ENCODE results near the gene ROBO1.

Gene ROBO1

DNA sequence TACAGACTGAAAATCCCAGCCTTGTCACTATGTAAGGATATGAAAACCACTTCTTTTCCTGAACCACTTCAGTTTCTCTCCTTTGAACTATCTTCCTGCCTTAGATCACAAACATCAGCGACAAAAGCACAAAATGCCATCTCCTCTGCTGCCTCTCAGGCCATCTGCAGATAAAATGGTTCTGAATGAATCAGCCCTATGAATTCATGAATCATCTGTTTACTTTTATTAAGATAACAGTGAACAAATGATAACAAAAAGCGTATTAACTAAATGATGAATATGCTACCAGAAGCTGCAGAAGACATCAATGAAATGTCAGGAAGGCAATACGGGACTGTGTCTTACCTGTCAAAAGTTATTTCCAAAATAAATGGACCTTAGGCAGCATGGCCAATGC, 928.1 kb downstream of the ROBO1 start:
- DNase-seq (ENCODE audit: low read depth), result no peak

DNA sequence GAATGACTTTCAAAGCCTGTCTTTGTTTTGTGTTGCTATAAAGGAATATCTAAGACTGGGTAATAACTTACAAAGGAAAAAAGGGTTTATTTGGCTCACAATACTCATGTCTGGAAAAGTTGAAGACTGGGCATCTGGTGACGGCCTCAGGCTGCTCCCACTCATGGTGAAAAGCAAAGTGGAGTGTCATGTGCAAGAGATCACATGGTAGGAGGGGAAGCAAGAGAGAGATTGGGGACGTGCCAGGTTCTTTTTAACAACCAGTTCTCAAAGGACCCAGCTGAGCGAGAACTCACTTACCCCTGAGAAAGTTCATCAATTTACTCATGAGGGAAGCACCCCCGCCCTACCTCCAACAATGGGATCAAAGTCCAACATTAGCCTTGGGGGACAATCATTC, 929.4 kb downstream of the ROBO1 start:
- DNase-seq (ENCODE audit: low read depth), result no peak

- no peak for DNase-seq (ENCODE audit: low read depth)
Measured at GRCh38 chr3:78834910-78835309, 932.9 kb downstream of the ROBO1 start.

GRCh38 chr3:78832785-78833204, 935.0 kb downstream of the ROBO1 start:
- DNase-seq (ENCODE audit: low read depth), result no peak

DNA sequence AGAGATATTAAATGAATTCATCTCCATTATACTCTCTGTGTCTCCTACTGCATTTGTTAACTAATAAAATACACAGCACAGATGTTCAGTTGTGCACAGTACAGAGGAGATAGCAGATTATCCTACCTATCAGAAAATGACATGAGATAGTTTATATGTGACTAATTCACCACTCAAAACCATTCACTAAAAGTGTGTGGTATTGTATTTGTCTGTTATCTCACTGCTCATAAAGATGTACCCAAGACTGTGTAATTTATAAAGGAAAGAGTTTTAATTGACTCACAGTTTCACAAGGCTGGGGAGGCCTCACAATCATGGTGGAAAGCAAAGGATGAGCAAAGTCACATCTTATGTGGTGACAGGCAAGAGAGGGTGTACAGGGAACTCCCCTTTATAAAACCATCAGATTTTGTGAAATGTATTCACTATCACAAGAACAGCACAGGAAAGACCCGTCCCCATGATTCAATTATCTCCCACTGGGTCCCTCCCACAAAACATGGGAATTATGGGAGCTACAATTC, 936.3 kb downstream of the ROBO1 start:
- no peak for DNase-seq (ENCODE audit: low read depth)

DNA sequence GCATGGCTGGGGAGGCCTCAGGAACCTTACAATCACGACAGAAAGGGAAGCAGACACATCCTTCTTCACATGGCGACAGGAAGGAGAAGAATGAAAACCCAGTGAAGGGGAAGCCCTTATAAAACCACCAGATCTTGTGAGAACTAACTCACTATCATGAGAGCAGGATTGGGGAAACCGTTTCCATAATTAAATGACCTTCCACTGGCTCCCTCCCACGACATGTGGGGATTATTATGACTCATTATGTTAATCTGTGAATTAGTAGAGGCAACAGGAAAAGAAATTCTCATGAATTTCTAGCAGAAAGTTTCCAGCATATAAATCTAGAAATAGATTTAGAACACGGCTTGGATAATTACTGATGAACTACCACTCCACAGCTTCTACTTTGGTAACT, 937.3 kb downstream of the ROBO1 start:
- no peak for DNase-seq (ENCODE audit: low read depth)

- DNase-seq (ENCODE audit: low read depth), result no peak
Measured at GRCh38 chr3:78827618-78828017, 940.2 kb downstream of the ROBO1 start.

GRCh38 chr3:78825858-78826215, 942.0 kb downstream of the ROBO1 start:
- DNase-seq (ENCODE audit: low read depth), result no peak

DNA sequence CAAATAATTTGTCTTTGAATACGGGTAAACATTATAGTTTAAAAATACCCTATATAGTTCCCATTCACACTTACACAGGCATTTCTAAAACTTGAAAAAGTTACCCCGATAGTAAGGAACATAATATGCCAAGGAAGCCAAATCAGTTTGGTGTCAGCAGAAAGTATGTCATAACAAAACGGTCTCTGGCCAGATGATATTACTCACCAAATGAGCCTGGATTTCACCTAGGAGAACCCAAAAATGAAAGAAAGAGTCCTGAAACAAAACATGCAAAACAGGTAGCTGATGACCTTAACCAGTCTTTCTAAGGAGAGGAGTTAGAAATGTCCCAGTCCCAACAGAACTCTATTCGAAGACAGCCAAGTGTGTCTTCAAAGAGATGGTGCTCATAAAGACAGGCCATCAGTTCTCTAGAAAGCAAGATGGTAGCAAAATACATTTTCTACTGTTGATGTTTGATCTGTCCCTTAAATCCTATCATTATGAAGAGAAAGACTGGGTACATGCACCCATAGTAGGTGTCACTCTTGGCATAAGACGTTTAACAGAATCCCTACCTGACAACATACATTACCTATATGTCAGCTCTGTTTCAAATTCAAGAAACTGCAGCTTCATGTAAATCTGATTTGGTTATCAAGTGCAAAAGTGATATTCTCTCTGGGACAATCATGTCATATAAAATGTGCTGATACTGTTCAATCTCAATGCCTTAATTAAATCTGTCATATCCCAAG, 942.5 kb downstream of the ROBO1 start:
- DNase-seq (ENCODE audit: low read depth), result no peak

- no peak for DNase-seq (ENCODE audit: low read depth)
Measured at GRCh38 chr3:78823859-78824258, 943.9 kb downstream of the ROBO1 start.

DNA sequence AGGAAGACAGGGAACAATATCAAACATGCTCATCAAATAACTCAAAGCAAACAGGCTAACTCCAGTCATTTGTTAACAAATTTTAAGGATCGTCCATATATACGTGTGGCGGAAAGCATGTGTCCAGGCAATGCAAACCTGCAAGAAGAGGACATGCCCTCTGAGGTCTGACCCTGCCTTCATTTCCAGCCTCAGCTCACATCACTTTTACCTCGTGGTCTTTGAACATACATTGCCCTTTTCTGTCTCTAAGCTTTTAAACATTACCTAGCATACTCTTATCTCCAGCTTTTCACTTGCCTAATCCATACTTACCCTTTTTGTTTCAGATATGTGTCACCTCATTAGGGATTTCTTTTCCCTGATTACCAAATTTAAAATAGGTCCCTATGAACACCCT, 944.4 kb downstream of the ROBO1 start:
- no peak for DNase-seq (ENCODE audit: low read depth)

DNA sequence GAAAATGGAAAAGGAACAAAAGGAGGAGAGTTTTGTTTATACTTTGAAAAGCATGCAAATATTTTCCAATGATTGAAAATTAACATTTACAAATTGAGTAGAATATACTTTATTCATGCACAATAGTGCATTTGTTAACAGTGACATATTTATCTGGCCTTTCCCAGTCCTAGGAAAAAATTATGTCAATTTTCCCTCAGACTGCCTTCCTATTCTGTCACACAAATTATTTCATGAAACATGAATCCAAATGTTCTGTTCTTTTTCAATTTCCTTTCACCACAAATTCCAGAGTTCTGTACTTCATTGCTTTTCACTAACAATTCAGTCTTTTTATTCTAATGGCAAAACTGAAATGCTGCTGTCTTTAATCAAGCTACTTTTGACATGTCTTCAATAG, 945.1 kb downstream of the ROBO1 start:
- DNase-seq (ENCODE audit: low read depth), result no peak

- no peak for DNase-seq (ENCODE audit: low read depth)
Measured at GRCh38 chr3:78820542-78820941, 947.3 kb downstream of the ROBO1 start.

- no peak for DNase-seq (ENCODE audit: low read depth)
Measured at GRCh38 chr3:78818161-78818985, 949.4 kb downstream of the ROBO1 start.

GRCh38 chr3:78814893-78815562, 952.8 kb downstream of the ROBO1 start:
- no peak for DNase-seq (ENCODE audit: low read depth)

DNA sequence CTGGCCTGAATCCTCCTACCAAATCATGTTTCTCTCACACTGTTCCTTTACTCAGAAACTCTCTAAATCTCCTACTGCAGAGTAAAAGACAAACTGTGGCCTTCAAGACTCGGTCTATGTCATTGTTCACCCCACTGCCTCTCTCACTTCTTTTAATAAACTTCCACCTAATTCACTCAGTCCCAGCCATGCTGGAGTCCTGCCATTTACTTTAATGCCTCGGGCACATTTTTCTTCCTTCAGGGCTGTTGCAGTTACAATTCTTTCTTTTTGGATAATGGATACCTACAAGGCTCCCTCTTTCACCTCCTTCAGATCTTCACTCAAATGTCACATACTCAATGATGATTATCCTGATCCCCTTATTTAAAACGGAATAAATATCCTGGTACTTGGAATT, 955.6 kb downstream of the ROBO1 start:
- no peak for DNase-seq (ENCODE audit: low read depth)

DNA sequence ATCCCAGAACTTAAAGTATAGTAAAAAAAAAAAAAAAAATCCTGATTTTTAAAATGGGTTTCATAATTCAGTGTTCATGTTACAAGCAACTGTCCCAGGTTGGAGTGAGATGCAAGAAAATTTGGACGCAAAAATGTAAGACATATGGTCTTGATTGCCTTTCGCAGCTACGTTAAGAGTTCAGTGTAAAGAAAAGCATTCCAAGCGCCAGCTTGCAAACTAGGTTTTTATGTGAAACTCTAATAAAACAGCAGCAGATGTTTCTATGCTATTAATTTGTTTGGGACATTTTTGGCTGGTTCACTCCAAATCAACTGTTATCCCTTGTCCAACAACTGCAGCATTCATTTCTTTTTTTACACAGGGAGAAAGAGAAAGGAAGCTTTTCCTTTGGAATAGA, 957.8 kb downstream of the ROBO1 start:
- DNase-seq (ENCODE audit: low read depth), result no peak

DNA sequence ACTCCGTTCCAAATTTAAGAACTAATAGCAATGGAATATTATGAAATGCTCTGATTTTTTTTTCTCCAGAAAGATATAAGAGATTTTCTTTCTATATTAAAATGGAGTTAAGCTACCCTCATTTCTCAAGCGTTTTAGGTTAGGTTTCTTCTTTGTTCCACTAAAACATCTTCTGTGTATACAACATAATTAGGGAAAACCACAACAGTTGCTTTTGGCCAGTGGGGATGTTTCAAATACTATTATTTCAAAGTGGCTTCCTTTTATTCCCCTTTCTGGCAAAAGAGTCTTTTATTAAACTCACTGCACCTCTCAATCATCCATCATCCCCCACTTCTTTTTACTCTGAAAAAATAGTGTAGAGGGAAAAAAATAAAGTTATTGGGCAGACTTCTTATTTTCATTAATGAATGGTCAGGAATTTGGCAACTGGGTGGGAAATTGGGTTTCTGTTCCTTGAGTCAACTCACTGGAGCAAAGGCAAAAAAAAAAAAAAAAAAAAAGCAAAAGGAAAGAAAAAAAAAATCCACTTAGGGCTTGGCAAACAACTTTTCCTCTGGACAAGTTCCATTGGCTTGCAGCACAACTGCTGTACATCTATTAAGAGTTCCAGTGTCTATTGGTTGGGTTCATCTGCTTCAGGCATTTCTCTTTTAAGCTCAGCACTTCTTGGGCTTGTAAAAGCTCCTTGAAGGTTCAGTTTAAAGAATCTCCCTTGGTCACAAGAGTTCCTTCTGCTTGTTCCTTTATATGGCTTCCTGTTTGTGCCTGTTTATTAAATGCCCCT, 963.4 kb downstream of the ROBO1 start:
- no peak for DNase-seq (ENCODE audit: low read depth)

GRCh38 chr3:78802562-78802930, 965.3 kb downstream of the ROBO1 start:
- no peak for DNase-seq (ENCODE audit: low read depth)

DNA sequence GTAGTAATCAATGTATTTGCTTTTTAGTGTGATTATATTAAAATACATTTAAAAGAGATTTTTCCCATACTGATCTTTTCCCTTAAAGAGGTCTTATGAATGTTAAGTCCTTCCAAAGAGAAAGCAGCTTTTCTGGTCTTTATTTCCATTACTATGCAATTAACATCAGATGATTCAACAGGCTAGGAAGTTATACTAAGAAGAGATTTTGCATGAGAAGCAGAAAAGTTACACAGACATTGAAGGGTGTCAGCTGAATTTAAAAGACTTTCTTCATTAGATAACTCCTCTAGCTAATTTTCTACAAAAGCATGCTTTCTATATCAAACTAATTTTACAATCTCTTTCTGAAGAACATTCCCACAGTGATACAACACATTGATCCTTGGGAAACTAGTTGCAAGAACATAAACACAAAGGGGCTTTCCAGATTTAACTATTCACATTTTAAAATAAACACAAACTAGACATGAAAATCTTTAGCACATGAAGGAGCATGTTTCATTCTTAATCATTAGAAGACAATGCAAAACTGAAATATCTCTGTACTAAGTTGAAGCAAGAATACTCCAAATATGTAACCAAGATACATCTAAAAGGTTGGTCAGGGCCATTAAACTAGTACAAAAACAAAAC, 965.8 kb downstream of the ROBO1 start:
- no peak for DNase-seq (ENCODE audit: low read depth)

DNA sequence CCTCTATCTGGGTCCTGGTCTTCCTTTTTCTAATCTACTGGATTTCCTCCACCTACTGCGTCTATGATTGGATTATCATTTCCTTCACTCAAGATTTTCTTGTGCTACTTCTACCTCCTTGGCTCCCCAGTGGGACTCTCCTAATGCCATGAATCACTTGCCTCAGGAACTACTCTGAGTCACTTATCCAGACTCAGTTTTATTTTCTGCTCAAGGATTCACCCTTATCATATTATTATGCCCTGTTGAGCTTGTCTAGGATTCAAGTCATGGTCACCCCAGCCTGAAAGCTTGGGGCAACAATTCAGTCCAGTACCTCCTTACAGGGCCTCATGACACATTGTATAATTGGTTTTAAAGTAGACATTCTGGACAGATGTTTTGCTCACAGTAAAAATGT, 968.1 kb downstream of the ROBO1 start:
- DNase-seq (ENCODE audit: low read depth), result no peak
